IPS-NIHi7 (cell line): ENCODE results near the gene ANKRD2.
"Not testable (repeated sequence)": the region's sequence is repeated elsewhere in the genome, so short reads cannot be mapped to it uniquely, and the experiment has no call there.

Experiments used
- DNase-seq: peaks from one replicate; pipeline ENCODE4 v3.0.0; 2012; ENCODE audit warnings: mixed read lengths; ENCODE audit errors: extremely low spot score

ANKRD2 gene

GRCh38 chr10:97571622-97572021 lies 957 bp upstream of the ANKRD2 start:
- DNase-seq = no peak

- no peak for DNase-seq
Measured at GRCh38 chr10:97573021-97573420, 442 bp downstream of the ANKRD2 start.

GRCh38 chr10:97573672-97574071 lies 1.1 kb downstream of the ANKRD2 start:
- DNase-seq = no peak

- DNase-seq = peak; percentile 50
Measured at GRCh38 chr10:97574374-97575126, 2.0 kb downstream of the ANKRD2 start.

- peak; percentile 24 for DNase-seq
Measured at GRCh38 chr10:97575127-97575668, 2.6 kb downstream of the ANKRD2 start.

- not testable (repeated sequence) for DNase-seq
Measured at GRCh38 chr10:97576487-97576886, 3.9 kb downstream of the ANKRD2 start.

GRCh38 chr10:97577701-97578100 lies 5.1 kb downstream of the ANKRD2 start:
- DNase-seq = no peak

- DNase-seq = no peak
Measured at GRCh38 chr10:97578171-97578844, 5.7 kb downstream of the ANKRD2 start.

GRCh38 chr10:97580421-97581367 lies 8.1 kb downstream of the ANKRD2 start:
- no peak for DNase-seq

- no peak for DNase-seq
Measured at GRCh38 chr10:97582169-97582568, 9.6 kb downstream of the ANKRD2 start.

GRCh38 chr10:97583476-97583875 lies 10.9 kb downstream of the ANKRD2 start:
- no peak for DNase-seq

- peak; percentile 76 for DNase-seq
Measured at GRCh38 chr10:97584060-97584797, 11.7 kb downstream of the ANKRD2 start, which contains the start of gene HOGA1. HOGA1 (plus strand) TSS chr10:97584389; CDS start chr10:97584704, 315 bp downstream.

GRCh38 chr10:97584798-97585438 lies 12.3 kb downstream of the ANKRD2 start:
- DNase-seq = no peak

GRCh38 chr10:97585439-97585811 lies 12.8 kb downstream of the ANKRD2 start:
- DNase-seq = no peak

GRCh38 chr10:97587183-97587582 lies 14.6 kb downstream of the ANKRD2 start:
- no peak for DNase-seq

GRCh38 chr10:97589479-97589878 lies 16.9 kb downstream of the ANKRD2 start, which contains the start of gene C10orf62:
C10orf62 (plus strand) TSS chr10:97589721; CDS start chr10:97589898, 177 bp downstream.
- no peak for DNase-seq

GRCh38 chr10:97590082-97590747 lies 17.6 kb downstream of the ANKRD2 start:
- no peak for DNase-seq

- no peak for DNase-seq
Measured at GRCh38 chr10:97590748-97591495, 18.3 kb downstream of the ANKRD2 start.

- no peak for DNase-seq
Measured at GRCh38 chr10:97593421-97593820, 20.8 kb downstream of the ANKRD2 start.
